IMR-90 (cell line): ENCODE measurements around the gene SLC30A5. TPM values are rescaled to one million over a fixed set of nuclear protein-coding genes. Genes with fewer than 3 reads are reported as not detected.

Source experiments
- ATAC-seq: fragments of 200-7000 bp; cut with Tn5 transposase; 2 replicates; pipeline ENCODE4 v1.9.1; 2020; ENCODE audit warnings: low read depth, mild to moderate bottlenecking, moderate library complexity
- BruUV-seq: library from RNA; stranded (reverse); fragments of 400-500 nt; replicated peaks from 2 replicates; lab custom pipeline; 2021; lab: Mats Ljungman, UMichigan
- CTCF ChIA-PET: fragments of 300-600 bp; formaldehyde crosslinking; extraction: SDS; loops from one replicate; lab custom pipeline; 2021; ENCODE audit warnings: antibody characterized with exemption; lab: Yijun Ruan, JAX
- POLR2A ChIA-PET: fragments of 300-600 bp; sonication (Branson Sonifier 250); formaldehyde crosslinking; loops from one replicate; lab custom pipeline; 2022; ENCODE audit warnings: antibody characterized with exemption; ENCODE audit not compliant: unreplicated experiment; lab: Charles Lee
- DNase-seq: peaks from one replicate; pipeline ENCODE4 v3.0.0; 2013
- H2AFZ ChIP-seq: replicated peaks from 2 replicates; pipeline ENCODE3; 2013; ENCODE audit warnings: low read length, mild to moderate bottlenecking; ENCODE audit not compliant: poor library complexity
- H2AK5ac ChIP-seq: 2 replicates; pipeline ENCODE4 v1.6.1; 2013; ENCODE audit warnings: low read depth, low read length, inconsistent platforms
- H2AK9ac ChIP-seq: replicated peaks from 2 replicates; pipeline ENCODE3; 2013; ENCODE audit warnings: mild to moderate bottlenecking, low read depth, low read length, moderate library complexity; ENCODE audit not compliant: poor library complexity
- H2BK120ac ChIP-seq: 2 replicates; pipeline ENCODE4 v1.6.1; 2013; ENCODE audit warnings: low read depth, low read length, inconsistent platforms
- H2BK15ac ChIP-seq: 3 replicates; pipeline ENCODE4 v1.6.1; 2013; ENCODE audit warnings: low read depth, low read length, inconsistent platforms
- H2BK20ac ChIP-seq: 2 replicates; pipeline ENCODE4 v1.6.1; 2013; ENCODE audit warnings: low read depth, mild to moderate bottlenecking, inconsistent platforms, low read length, moderate library complexity
- H2BK5ac ChIP-seq: 2 replicates; pipeline ENCODE4 v1.6.1; 2013; ENCODE audit warnings: mild to moderate bottlenecking, low read depth, low read length, inconsistent platforms; ENCODE audit not compliant: poor library complexity, severe bottlenecking
- H3K14ac ChIP-seq: replicated peaks from 2 replicates; pipeline ENCODE4 v1.6.1; 2013; ENCODE audit warnings: low read depth, low read length, inconsistent platforms
- H3K18ac ChIP-seq: 2 replicates; pipeline ENCODE4 v1.6.1; 2013; ENCODE audit warnings: low read depth, low read length, control low read depth
- H3K23ac ChIP-seq: 2 replicates; pipeline ENCODE4 v1.6.1; 2013; ENCODE audit warnings: low read depth, low read length, inconsistent platforms
- H3K27ac ChIP-seq: 2 replicates; pipeline ENCODE4 v1.5.1; 2013; ENCODE audit warnings: mild to moderate bottlenecking, control low read depth, low read length; ENCODE audit not compliant: insufficient read depth
- H3K27me3 ChIP-seq: 2 replicates; pipeline ENCODE4 v1.6.1; 2013; ENCODE audit warnings: low read length; ENCODE audit not compliant: control insufficient read depth, insufficient read depth
- H3K36me3 ChIP-seq: 2 replicates; pipeline ENCODE4 v1.6.1; 2013; ENCODE audit warnings: low read length, mixed read lengths; ENCODE audit not compliant: control insufficient read depth, insufficient read depth
- H3K4ac ChIP-seq: 2 replicates; pipeline ENCODE4 v1.6.1; 2013; ENCODE audit warnings: low read depth, low read length, inconsistent platforms
- H3K4me1 ChIP-seq: 2 replicates; pipeline ENCODE4 v1.6.1; 2013; ENCODE audit warnings: low read length, mixed read lengths; ENCODE audit not compliant: control insufficient read depth, insufficient read depth
- H3K4me2 ChIP-seq: 2 replicates; pipeline ENCODE4 v1.6.1; 2013; ENCODE audit warnings: low read depth, mild to moderate bottlenecking, control low read depth, low read length, moderate library complexity
- H3K4me3 ChIP-seq: 2 replicates; pipeline ENCODE4 v1.5.1; 2013; ENCODE audit warnings: low read depth, mild to moderate bottlenecking, control low read depth, low read length, moderate library complexity; ENCODE audit not compliant: insufficient read depth
- H3K56ac ChIP-seq: 2 replicates; pipeline ENCODE4 v1.6.1; 2013; ENCODE audit warnings: low read length, inconsistent platforms; ENCODE audit not compliant: insufficient read depth; ENCODE audit errors: extremely low read depth
- H3K79me1 ChIP-seq, 2 experiments: 2 replicates each; pipeline ENCODE4 v1.6.1; 2013; ENCODE audit warnings: low read length in 2 of 2, inconsistent platforms in 1 of 2, low read depth in 1 of 2
- H3K9ac ChIP-seq: 2 replicates; pipeline ENCODE4 v1.6.1; 2013; ENCODE audit warnings: low read depth, low read length, control low read depth
- H3K9me1 ChIP-seq: 2 replicates; pipeline ENCODE4 v1.6.1; 2013; ENCODE audit warnings: low read length, inconsistent platforms; ENCODE audit not compliant: insufficient read depth
- H3K9me3 ChIP-seq: 2 replicates; pipeline ENCODE4 v1.6.1; 2013; ENCODE audit warnings: low read length; ENCODE audit not compliant: control insufficient read depth, insufficient read depth
- H4K20me1 ChIP-seq: 2 replicates; pipeline ENCODE4 v1.6.1; 2013; ENCODE audit warnings: low read length, inconsistent platforms; ENCODE audit not compliant: insufficient read depth
- H4K5ac ChIP-seq: 2 replicates; pipeline ENCODE4 v1.6.1; 2013; ENCODE audit warnings: mild to moderate bottlenecking, low read depth, low read length, control low read depth
- H4K8ac ChIP-seq, 2 experiments: 2 replicates each; pipeline ENCODE4 v1.6.1; 2013; ENCODE audit warnings: low read depth in 2 of 2, low read length in 2 of 2, control low read depth in 1 of 2, inconsistent platforms in 1 of 2
- H4K91ac ChIP-seq: 2 replicates; pipeline ENCODE4 v1.6.1; 2013; ENCODE audit warnings: low read depth, low read length, inconsistent platforms; ENCODE audit not compliant: insufficient read depth
- CEBPB ChIP-seq: IDR thresholded peaks from 2 replicates; pipeline ENCODE4 v1.6.1; 2012; ENCODE audit warnings: low read depth, low read length, improper control_type of control experiment
- CTCF ChIP-seq: conservative IDR thresholded peaks from 2 replicates; pipeline ENCODE4 v1.5.1; 2012; ENCODE audit warnings: mild to moderate bottlenecking, low read depth, low read length, improper control_type of control experiment
- ELK1 ChIP-seq: fragments of 150-350 bp; IDR thresholded peaks from 2 replicates; pipeline ENCODE4 v1.6.1; 2016; ENCODE audit warnings: low read depth, mild to moderate bottlenecking, low read length, moderate library complexity, borderline replicate concordance
- MAFK ChIP-seq: IDR thresholded peaks from 2 replicates; pipeline ENCODE4 v1.6.1; 2012; ENCODE audit warnings: low read depth, low read length, improper control_type of control experiment
- MXI1 ChIP-seq: IDR thresholded peaks from 2 replicates; pipeline ENCODE4 v1.6.1; 2012; ENCODE audit warnings: low read depth, mild to moderate bottlenecking, low read length, moderate library complexity, borderline replicate concordance
- NFE2L2 ChIP-seq: fragments of 150-350 bp; IDR thresholded peaks from 2 replicates; pipeline ENCODE4 v1.6.1; 2016; ENCODE audit warnings: low read depth, mild to moderate bottlenecking, low read length
- POLR2A ChIP-seq: IDR thresholded peaks from 2 replicates; pipeline ENCODE4 v1.6.1; 2012; ENCODE audit warnings: mild to moderate bottlenecking, low read depth, low read length
- RAD21 ChIP-seq: IDR thresholded peaks from 2 replicates; pipeline ENCODE4 v1.6.1; 2012; ENCODE audit warnings: low read length, improper control_type of control experiment
- RCOR1 ChIP-seq: IDR thresholded peaks from 2 replicates; pipeline ENCODE4 v1.6.1; 2012; ENCODE audit warnings: mild to moderate bottlenecking, low read length, improper control_type of control experiment; ENCODE audit not compliant: insufficient replicate concordance
- RFX5 ChIP-seq: IDR thresholded peaks from 2 replicates; pipeline ENCODE4 v1.8.0; 2012; ENCODE audit warnings: low read depth, mild to moderate bottlenecking, low read length, moderate library complexity
- SMC3 ChIP-seq: fragments of 150-350 bp; IDR thresholded peaks from 2 replicates; pipeline ENCODE4 v1.6.1; 2016; ENCODE audit warnings: low read depth, mild to moderate bottlenecking, antibody characterized with exemption, low read length, moderate library complexity
- USF2 ChIP-seq: fragments of 150-350 bp; IDR thresholded peaks from 2 replicates; pipeline ENCODE4 v1.6.1; 2017; ENCODE audit warnings: mild to moderate bottlenecking, antibody characterized with exemption, low read length, low read depth
- WGBS, 2 experiments: methylation state at CpG; one replicate each; pipeline versions ENCODE4 v1.1.5 to v1.1.7; 2013; ENCODE audit warnings: missing lambda C conversion rate in 2 of 2; ENCODE audit not compliant: insufficient read length in 1 of 2; ENCODE audit errors: extremely low coverage in 2 of 2; 5-methylcytosine and 5-hydroxymethylcytosine counted together
- dilution Hi-C: fragments of 300-500 bp; cut with HindIII; formaldehyde crosslinking; loops from one replicate; pipeline ENCODE4 v1.14.3; 2018; ENCODE audit warnings: low sequenced_read_pairs; ENCODE audit not compliant: unreplicated experiment
- in situ Hi-C: fragments of 300-500 bp; cut with MboI; formaldehyde crosslinking; loops from 3 replicates; pipeline ENCODE4 v1.14.3; 2019; ENCODE audit warnings: low sequenced_read_pairs, inconsistent platforms, mixed read lengths
- intact Hi-C: fragments of 100-400 bp; cut with micrococcal nuclease; formaldehyde crosslinking; loops from 2 replicates; pipeline ENCODE4 v1.10.0; 2022
- polyA plus RNA-seq, 3 experiments: library from polyadenylated mRNA; depleted of rRNA; stranded (reverse); fragments of >200 nt; gene quantifications; 2 replicates each; pipeline ENCODE4 v1.2.3, GENCODE V29; 2012; ENCODE audit warnings: low replicate concordance in 1 of 3
- total RNA-seq: library from RNA; depleted of rRNA; stranded (reverse); fragments of >200 nt; gene quantifications from 2 replicates; pipeline ENCODE4 v1.2.3, GENCODE V29; 2012

The SLC30A5 gene
- total and polyA plus RNA-seq, 2 of the 4 experiments (the other 2 are of a cell fraction): 21.2 to 34.8 TPM

- no peak overlapping the region for H3K23ac ChIP-seq
- TF ChIP-seq RCOR1 (no peak), CTCF (no peak), MAFK (no peak), ELK1 (no peak), RAD21 (no peak), POLR2A (no peak), NFE2L2 (no peak), SMC3 (no peak), MXI1 (no peak), RFX5 (no peak), USF2 (no peak), CEBPB (no peak)
- no peak overlapping the region for H4K8ac ChIP-seq
- H3K9me1 ChIP-seq: no peaks in the 10 kb centered on the region
- H2BK5ac ChIP-seq: no peak overlapping the region
- H2AK5ac ChIP-seq: no peak overlapping the region
- no peak overlapping the region for H3K9ac ChIP-seq
- H2AFZ ChIP-seq: no peak overlapping the region
- in situ Hi-C loops (no loop called here), dilution Hi-C loops (no loop called here), intact Hi-C loops (no loop called here)
- no peak overlapping the region for H2BK20ac ChIP-seq
- CTCF ChIA-PET: no interaction called here
- H3K18ac ChIP-seq: no peak overlapping the region
- H3K36me3 ChIP-seq: no peaks in the 10 kb centered on the region
- no peaks in the 10 kb centered on the region for H3K9me3 ChIP-seq
- H2AK9ac ChIP-seq: no peak overlapping the region
- no peaks in the 10 kb centered on the region for H3K79me1 ChIP-seq
- no peak overlapping the region for H3K56ac ChIP-seq
- BruUV-seq: no TSS peak
- no peak overlapping the region for H3K4me2 ChIP-seq
- no peaks in the 10 kb centered on the region for H4K20me1 ChIP-seq
- no peak overlapping the region for H4K5ac ChIP-seq
- H2BK120ac ChIP-seq: no peak overlapping the region
- H3K4me1 ChIP-seq: no peaks in the 10 kb centered on the region
- H3K27me3 ChIP-seq: no peaks in the 10 kb centered on the region
- WGBS, 2 experiments: no CpG with 5 or more reads among the region's 3 CpGs
- no peak overlapping the region for H4K91ac ChIP-seq
- no peak overlapping the region for H3K14ac ChIP-seq
- no peak overlapping the region for H3K4me3 ChIP-seq
- H3K27ac ChIP-seq: no peak overlapping the region
- no peak overlapping the region for H3K4ac ChIP-seq
- no peak overlapping the region for H2BK15ac ChIP-seq
- DNase-seq (no peak), ATAC-seq (no peak)
- POLR2A ChIA-PET: no interaction called here
These were observed 64.2 kb downstream of the SLC30A5 start for GRCh38 chr5:69158039-69158438.
